Measurements from ENCODE around the gene FGF1.

- TF ChIP-seq, protein P1, sequence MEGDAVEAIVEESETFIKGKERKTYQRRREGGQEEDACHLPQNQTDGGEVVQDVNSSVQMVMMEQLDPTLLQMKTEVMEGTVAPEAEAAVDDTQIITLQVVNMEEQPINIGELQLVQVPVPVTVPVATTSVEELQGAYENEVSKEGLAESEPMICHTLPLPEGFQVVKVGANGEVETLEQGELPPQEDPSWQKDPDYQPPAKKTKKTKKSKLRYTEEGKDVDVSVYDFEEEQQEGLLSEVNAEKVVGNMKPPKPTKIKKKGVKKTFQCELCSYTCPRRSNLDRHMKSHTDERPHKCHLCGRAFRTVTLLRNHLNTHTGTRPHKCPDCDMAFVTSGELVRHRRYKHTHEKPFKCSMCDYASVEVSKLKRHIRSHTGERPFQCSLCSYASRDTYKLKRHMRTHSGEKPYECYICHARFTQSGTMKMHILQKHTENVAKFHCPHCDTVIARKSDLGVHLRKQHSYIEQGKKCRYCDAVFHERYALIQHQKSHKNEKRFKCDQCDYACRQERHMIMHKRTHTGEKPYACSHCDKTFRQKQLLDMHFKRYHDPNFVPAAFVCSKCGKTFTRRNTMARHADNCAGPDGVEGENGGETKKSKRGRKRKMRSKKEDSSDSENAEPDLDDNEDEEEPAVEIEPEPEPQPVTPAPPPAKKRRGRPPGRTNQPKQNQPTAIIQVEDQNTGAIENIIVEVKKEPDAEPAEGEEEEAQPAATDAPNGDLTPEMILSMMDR (IDR thresholded peaks at IDR 0.05; ENCODE audit: low read length): no peak
- no peak for TF ChIP-seq EZH2 (IDR thresholded peaks at IDR 0.05; ENCODE audit: borderline replicate concordance, low read length)
Measured at GRCh38 chr5:142678529-142678928, 7.4 kb downstream of the FGF1 start.
